OCI-M2 (cell line): ENCODE measurements around the gene TSGA10IP.

Experiments used
- DNase-seq: peaks from one replicate; lab custom pipeline; 2025; ENCODE audit not compliant: unreplicated experiment; lab: John Stamatoyannopoulos, UW

Gene TSGA10IP

GRCh38 chr11:66003291-66003690, 58.0 kb downstream of the TSGA10IP start:
- no peak for DNase-seq

GRCh38 chr11:66004186-66004585, 58.9 kb downstream of the TSGA10IP start:
- DNase-seq, result no peak

GRCh38 chr11:66006134-66006890, 61.0 kb downstream of the TSGA10IP start:
- no peak for DNase-seq

GRCh38 chr11:66006891-66007176, 61.6 kb downstream of the TSGA10IP start:
- no peak for DNase-seq

- no peak for DNase-seq
Measured at GRCh38 chr11:66007201-66007634, 61.9 kb downstream of the TSGA10IP start.

- no peak for DNase-seq
Measured at GRCh38 chr11:66008095-66008467, 62.8 kb downstream of the TSGA10IP start.

- no peak for DNase-seq
Measured at GRCh38 chr11:66008468-66009101, 63.3 kb downstream of the TSGA10IP start.
